ENCODE data around the gene MAB21L4. TPM values are rescaled to one million over a fixed set of nuclear protein-coding genes. Genes with fewer than 3 reads are reported as not detected.

Gene MAB21L4
- total RNA-seq, 1 donor from 2014 or later = not detected

GRCh38 chr2:240917684-240918257 is 21.8 kb upstream of the MAB21L4 start:
- no peak for TF ChIP-seq CTCF (IDR thresholded peaks at IDR 0.05)
- Mint-ChIP-seq H3K4me3 (ENCODE audit: unreplicated experiment) (no peak overlapping the region), H3K27me3 (ENCODE audit: unreplicated experiment) (no peaks in the 10 kb centered on the region), H3K9me3 (ENCODE audit: unreplicated experiment) (no peaks in the 10 kb centered on the region), H3K36me3 (ENCODE audit: unreplicated experiment) (no peaks in the 10 kb centered on the region), H3K4me1 (ENCODE audit: unreplicated experiment) (peaks cover 9% of the 10 kb centered on the region), H3K27ac (ENCODE audit: unreplicated experiment) (no peak overlapping the region)
- no peak for DNase-seq (ENCODE audit: extremely low spot score, unreplicated experiment)

GRCh38 chr2:240917009-240917683 is 21.2 kb upstream of the MAB21L4 start:
- Mint-ChIP-seq H3K27me3 (ENCODE audit: unreplicated experiment) (peaks cover 2% of the 10 kb centered on the region), H3K9me3 (ENCODE audit: unreplicated experiment) (no peaks in the 10 kb centered on the region), H3K36me3 (ENCODE audit: unreplicated experiment) (no peaks in the 10 kb centered on the region), H3K4me3 (ENCODE audit: unreplicated experiment) (no peak overlapping the region), H3K27ac (ENCODE audit: unreplicated experiment) (no peak overlapping the region), H3K4me1 (ENCODE audit: unreplicated experiment) (peaks cover 9% of the 10 kb centered on the region)
- DNase-seq (ENCODE audit: extremely low spot score, unreplicated experiment) = no peak
- no peak for TF ChIP-seq CTCF (IDR thresholded peaks at IDR 0.05)

- peaks cover 9% of the 10 kb centered on the region for H3K4me1 Mint-ChIP-seq (ENCODE audit: unreplicated experiment)
- no peak for DNase-seq (ENCODE audit: extremely low spot score, unreplicated experiment)
- no peak for TF ChIP-seq CTCF (IDR thresholded peaks at IDR 0.05)
- no peaks in the 10 kb centered on the region for H3K36me3 Mint-ChIP-seq (ENCODE audit: unreplicated experiment)
- H3K27me3 Mint-ChIP-seq (ENCODE audit: unreplicated experiment) = peaks cover 7% of the 10 kb centered on the region
- H3K9me3 Mint-ChIP-seq (ENCODE audit: unreplicated experiment) = no peaks in the 10 kb centered on the region
- H3K4me3 Mint-ChIP-seq (ENCODE audit: unreplicated experiment) = no peak overlapping the region
- H3K27ac Mint-ChIP-seq (ENCODE audit: unreplicated experiment) = no peak overlapping the region
Observed at GRCh38 chr2:240916571-240917008, 20.6 kb upstream of the MAB21L4 start.

GRCh38 chr2:240915526-240916341 is 19.8 kb upstream of the MAB21L4 start:
- Mint-ChIP-seq H3K9me3 (ENCODE audit: unreplicated experiment) (no peaks in the 10 kb centered on the region), H3K27me3 (ENCODE audit: unreplicated experiment) (peaks cover 8% of the 10 kb centered on the region), H3K4me3 (ENCODE audit: unreplicated experiment) (no peak overlapping the region), H3K4me1 (ENCODE audit: unreplicated experiment) (peaks cover 4% of the 10 kb centered on the region), H3K36me3 (ENCODE audit: unreplicated experiment) (no peaks in the 10 kb centered on the region), H3K27ac (ENCODE audit: unreplicated experiment) (no peak overlapping the region)
- no peak for TF ChIP-seq CTCF (IDR thresholded peaks at IDR 0.05)
- DNase-seq (ENCODE audit: extremely low spot score, unreplicated experiment) = no peak

All from osteocyte (in vitro differentiated cells).